AG04450 (cell line): ENCODE measurements around the gene C20orf144. TPM values are rescaled to one million over a fixed set of nuclear protein-coding genes. Genes with fewer than 3 reads are reported as not detected.
"Not testable (repeated sequence)": the region's sequence is repeated elsewhere in the genome, so short reads cannot be mapped to it uniquely, and the experiment has no call there.

Experiments used
- CTCF ChIA-PET: fragments of 300-600, 350-600 bp; formaldehyde crosslinking; extraction: SDS; loops from one replicate; lab custom pipeline; 2022; ENCODE audit warnings: antibody characterized with exemption, inconsistent platforms; lab: Charles Lee
- POLR2A ChIA-PET: fragments of 350-600 bp; formaldehyde crosslinking; extraction: SDS; loops from one replicate; lab custom pipeline; 2021; ENCODE audit warnings: antibody characterized with exemption, inconsistent platforms; lab: Yijun Ruan, JAX
- DNase-seq: peaks from one replicate; pipeline ENCODE4 v3.0.0-alpha.2; 2011; ENCODE audit warnings: low read depth, low spot score
- H3K27ac ChIP-seq: one replicate; pipeline ENCODE4 v1.5.1; 2012; ENCODE audit warnings: low read depth, low read length, control low read depth
- H3K27me3 ChIP-seq: one replicate; pipeline ENCODE4 v1.6.0; 2012; ENCODE audit warnings: low read length; ENCODE audit not compliant: control insufficient read depth, insufficient read depth
- H3K4me3 ChIP-seq: 2 replicates; pipeline ENCODE4 v1.5.1; 2011; ENCODE audit warnings: mild to moderate bottlenecking, low read depth, low read length, control low read depth
- H3K9me3 ChIP-seq: 2 replicates; pipeline ENCODE4 v1.5.1; 2012; ENCODE audit warnings: low read length; ENCODE audit not compliant: control insufficient read depth, insufficient read depth
- CTCF ChIP-seq: IDR thresholded peaks from 2 replicates; pipeline ENCODE4 v1.5.1; 2011; ENCODE audit warnings: low read depth, low read length, control low read depth, inconsistent platforms
- polyA plus RNA-seq: library from polyadenylated mRNA; depleted of rRNA; stranded (reverse); fragments of >200 nt; gene quantifications from 2 replicates; pipeline ENCODE4 v1.2.3, GENCODE V29; 2011

C20orf144 gene
- polyA plus RNA-seq, 1 experiment = 0.14 TPM

- no peak for DNase-seq
- H3K9me3 ChIP-seq = no peaks in the 10 kb centered on the region
- H3K27ac ChIP-seq = no peak overlapping the region
- H3K27me3 ChIP-seq = no peaks in the 10 kb centered on the region
- POLR2A ChIA-PET = no interaction called here
- CTCF ChIA-PET = no interaction called here
- TF ChIP-seq CTCF = no peak
- no peak overlapping the region for H3K4me3 ChIP-seq
Observed at GRCh38 chr20:33627577-33628216, 34.4 kb upstream of the C20orf144 start.

- TF ChIP-seq CTCF = no peak
- H3K27me3 ChIP-seq = no peaks in the 10 kb centered on the region
- H3K27ac ChIP-seq = no peak overlapping the region
- ChIA-PET CTCF (no interaction called here), POLR2A (no interaction called here)
- no peaks in the 10 kb centered on the region for H3K9me3 ChIP-seq
- H3K4me3 ChIP-seq = no peak overlapping the region
- no peak for DNase-seq
Observed at GRCh38 chr20:33629533-33629932, 32.6 kb upstream of the C20orf144 start.

- no peak for TF ChIP-seq CTCF
- ChIA-PET POLR2A (no interaction called here), CTCF (no interaction called here)
- no peaks in the 10 kb centered on the region for H3K27me3 ChIP-seq
- no peak overlapping the region for H3K27ac ChIP-seq
- no peaks in the 10 kb centered on the region for H3K9me3 ChIP-seq
- DNase-seq = no peak
- no peak overlapping the region for H3K4me3 ChIP-seq
Observed at GRCh38 chr20:33629979-33630378, 32.1 kb upstream of the C20orf144 start.

- no peak for TF ChIP-seq CTCF
- DNase-seq = no peak
- no peaks in the 10 kb centered on the region for H3K9me3 ChIP-seq
- no peaks in the 10 kb centered on the region for H3K27me3 ChIP-seq
- CTCF ChIA-PET = no interaction called here
- POLR2A ChIA-PET = no interaction called here
- no peak overlapping the region for H3K27ac ChIP-seq
- H3K4me3 ChIP-seq = no peak overlapping the region
Observed at GRCh38 chr20:33630507-33630906, 31.6 kb upstream of the C20orf144 start.

GRCh38 chr20:33631910-33632309 is 30.2 kb upstream of the C20orf144 start:
- CTCF ChIA-PET, POLR2A ChIA-PET, H3K4me3 ChIP-seq, H3K9me3 ChIP-seq, H3K27ac ChIP-seq, H3K27me3 ChIP-seq, DNase-seq: not testable (repeated sequence)
